Femur (tissue), 1 donor: ENCODE results near the gene BCOR.

Source experiments
- DNase-seq: peaks from one replicate; pipeline ENCODE4 v3.0.0-alpha.2; 2017

BCOR gene

DNA sequence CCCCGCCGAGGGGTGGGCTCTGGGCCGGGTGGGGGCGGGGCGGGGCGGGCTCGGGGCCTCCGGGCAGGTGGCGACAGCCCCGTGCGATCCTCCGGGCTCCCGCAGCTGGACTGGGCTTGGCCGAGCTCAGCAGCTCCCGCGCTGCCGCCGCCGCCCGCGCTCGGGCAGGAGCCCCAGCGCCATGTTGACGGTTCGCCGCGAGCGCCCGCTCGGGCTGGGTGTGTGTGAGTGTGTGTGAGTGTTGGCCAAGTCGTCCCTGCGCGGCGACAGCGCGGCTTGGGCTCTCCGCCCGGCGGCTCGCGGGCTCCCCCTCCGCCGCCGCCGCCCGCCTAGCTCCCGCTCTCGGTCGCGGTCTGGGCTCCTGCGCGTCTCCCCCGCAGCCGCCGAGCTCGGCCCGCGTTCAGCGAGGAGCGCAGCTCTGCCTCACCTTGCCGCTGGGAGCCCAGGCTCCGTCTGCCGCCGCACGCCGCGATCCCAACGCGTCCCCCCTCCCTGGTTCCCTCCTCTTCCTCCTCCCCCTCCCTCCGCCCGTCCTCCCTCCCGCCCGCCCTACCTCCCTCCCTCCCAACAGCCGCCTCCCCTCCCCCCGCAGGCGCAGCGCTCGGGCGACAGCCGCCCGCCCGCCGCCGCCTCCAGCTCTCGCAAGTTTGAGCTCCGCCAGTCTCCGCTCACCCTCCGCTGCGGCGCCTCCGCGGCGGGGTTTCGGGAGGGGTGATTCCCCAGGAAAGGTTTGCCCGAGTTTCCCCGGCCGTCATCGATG, at the start of gene BCOR:
BCOR (minus strand) TSS at position 455 of the 760 bp plus-strand sequence. CDS start 20,029 bp downstream, outside the sequence.
- DNase-seq = peak; percentile 82

DNA sequence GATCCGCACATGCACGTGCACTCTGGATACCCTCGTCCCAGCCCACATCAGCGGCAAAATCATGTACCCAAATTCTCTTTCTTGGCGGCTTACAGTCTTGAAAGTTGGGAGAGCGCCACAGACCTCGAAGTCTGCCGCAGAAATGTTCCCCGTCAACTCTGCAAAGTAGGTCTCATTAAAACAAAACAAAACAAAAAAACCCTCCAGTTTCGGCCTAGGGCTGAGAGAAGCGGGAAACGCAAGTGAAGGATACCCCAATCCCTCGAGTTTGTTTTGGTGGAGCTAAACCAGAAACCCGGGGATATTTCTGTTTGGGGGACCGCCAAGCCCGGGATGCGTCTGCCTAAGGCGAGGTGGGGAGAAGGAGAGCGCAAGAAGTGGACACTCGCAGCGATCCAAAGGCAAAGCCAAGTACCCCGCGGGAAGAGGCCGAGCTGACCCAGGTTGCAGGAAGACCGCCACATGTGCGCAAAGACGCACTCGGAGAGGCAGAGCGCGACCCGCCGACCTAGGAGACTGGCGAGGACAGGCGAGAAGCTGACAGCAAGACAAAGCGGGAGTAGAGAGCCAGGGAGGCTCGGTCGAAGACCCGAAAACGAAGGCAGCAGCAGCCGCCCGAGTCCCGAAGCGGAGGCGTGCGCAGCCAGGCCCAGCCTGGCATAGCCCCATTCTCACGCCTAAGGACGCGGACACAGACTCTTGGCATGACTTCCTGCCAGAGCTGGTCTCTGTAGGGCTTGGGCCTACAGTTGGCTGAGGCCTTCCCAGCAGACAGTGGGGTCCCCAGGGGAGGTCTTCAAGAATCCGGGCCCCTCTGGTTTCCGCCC, 49.6 kb upstream of the BCOR start:
- DNase-seq = no peak

DNA sequence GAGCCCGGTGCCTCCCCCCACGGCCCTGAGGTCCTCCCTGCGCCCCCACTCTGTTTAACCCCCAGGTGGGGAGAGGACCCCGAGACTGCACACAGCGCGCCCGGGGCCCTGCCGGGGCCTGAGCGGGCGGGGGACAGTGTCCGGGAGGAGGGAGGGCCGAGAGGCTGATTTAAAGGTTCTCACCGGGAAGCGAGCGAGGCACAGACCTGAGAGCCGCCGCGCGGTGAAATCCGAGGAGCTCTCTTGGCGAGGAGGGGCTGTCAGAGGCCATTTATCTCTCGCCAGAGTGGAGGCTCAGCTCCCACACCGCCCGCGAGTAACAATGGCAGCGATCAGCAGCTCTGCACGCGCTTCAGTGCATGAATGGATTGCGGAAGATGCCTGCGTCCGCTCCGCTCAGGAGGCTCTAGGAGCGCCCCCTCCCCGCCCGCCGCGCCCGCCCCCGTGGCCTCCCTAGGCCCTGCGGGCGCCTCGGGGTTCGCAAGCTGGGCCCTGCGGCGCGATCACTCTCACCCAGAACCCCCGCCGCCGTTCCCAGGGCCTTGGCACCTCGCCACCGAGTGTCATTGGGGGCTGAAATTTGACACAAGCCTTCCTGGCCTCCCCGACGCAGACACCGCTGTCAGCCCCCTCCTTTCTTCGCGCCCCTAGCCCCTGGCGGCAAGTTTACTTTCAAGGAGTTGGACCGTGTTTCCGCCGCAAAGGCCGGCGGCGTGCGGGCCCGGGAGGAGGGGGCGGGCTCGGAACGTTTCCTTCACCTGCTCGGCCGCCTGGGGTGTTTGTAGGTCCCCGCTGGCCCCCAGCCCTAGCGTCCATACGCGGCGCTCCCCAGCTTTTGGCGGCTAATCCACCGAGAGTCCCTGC, 48.7 kb upstream of the BCOR start:
- peak; percentile 64 for DNase-seq

DNA sequence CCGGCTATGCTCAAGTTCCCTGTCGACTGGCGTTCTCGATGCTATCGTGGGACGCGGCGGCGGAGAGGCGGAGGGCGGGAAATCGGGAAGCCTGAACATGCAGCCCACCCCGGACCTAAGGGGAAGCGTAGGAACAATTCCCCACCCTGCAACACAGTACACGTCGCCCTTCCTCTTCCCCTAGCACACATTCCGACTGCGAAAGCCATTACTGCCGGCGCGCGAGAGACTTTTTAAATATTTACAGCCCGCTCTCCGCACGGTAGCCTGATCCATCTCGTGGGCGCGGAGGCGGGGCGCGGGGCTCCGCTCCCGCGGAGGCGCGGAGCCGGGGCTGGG, 48.1 kb upstream of the BCOR start:
- DNase-seq = no peak

DNA sequence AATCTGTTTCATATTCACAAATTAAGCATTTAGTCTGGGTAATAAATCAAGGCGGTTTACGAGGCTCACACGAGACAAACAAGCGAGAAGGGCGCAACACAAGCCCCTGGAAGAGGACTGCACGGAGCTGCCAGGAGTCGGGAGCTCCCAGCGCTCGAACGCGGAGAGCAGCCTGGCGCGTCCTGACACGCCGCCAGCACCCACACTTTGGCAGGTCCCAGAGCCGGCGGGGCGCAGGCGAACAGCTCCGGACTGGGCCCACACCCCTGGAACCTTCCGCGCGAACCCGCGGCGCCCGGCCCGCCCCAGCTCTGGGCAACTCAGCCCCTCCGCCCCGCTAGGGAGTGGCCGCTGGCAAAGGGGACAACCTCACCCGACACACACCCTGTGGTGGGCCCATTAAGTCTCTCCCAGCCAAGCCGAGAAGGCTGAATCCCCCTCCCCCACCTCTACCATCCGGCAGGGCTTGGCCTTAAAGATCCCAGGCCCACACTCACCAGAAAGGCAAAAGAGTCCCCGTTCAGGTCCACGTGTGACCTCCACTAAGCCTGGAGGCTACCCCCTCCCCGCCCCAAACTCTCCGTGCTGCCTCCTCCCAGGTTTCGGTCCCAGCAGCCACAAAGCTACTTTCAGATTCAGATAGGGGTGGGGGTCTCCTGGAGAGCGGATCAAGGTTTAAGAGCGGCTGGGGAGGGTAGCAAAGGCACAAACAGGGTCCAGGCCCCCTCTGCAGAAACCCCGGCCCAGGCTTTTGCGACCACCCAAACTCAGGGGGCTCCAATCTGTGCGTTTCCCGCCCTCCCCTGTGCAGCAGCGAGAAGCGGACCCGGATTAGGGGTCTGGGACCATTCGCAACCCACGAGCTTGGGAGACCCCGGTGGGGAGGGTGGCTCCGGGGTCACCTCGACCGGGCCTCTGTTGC, 47.5 kb upstream of the BCOR start:
- DNase-seq = no peak

DNA sequence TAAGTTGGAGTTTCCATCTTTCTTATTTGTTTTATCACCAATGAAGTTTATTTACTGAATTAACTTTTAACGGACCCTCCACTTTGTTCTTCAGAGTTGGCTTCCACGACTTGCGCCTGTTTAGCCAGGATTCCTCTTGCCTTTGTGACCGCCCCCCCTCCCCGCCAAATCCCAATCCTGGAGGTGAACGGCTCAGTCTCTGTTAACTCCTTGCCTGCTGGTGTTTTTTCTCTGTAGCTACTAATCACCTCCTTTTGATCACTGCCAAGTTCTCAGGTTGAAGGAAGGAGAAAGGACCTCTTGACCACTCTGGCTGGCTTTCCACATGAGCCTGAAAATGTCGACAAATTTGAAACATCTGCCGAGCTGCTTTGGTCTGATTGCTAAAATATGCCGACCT, 46.8 kb upstream of the BCOR start:
- no peak for DNase-seq

DNA sequence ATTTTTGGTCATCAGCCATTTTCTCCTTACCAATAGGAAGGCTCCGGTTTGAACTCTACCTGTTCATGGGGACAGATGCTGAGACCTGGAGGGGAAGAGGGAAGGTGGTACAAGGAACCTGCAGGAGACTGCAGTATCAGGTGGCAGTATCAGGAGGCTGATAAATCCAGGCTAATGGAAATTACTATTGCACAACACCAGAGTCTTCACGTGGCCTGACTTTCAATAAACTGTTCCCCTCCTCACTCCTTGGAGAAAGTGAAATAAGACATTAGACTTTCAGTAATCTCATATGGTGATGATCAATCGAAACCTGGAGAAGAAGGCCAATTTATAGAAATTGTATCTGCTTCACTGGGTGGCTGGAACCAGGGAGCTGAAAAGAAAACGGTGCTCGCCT, 46.2 kb upstream of the BCOR start:
- DNase-seq = no peak

DNA sequence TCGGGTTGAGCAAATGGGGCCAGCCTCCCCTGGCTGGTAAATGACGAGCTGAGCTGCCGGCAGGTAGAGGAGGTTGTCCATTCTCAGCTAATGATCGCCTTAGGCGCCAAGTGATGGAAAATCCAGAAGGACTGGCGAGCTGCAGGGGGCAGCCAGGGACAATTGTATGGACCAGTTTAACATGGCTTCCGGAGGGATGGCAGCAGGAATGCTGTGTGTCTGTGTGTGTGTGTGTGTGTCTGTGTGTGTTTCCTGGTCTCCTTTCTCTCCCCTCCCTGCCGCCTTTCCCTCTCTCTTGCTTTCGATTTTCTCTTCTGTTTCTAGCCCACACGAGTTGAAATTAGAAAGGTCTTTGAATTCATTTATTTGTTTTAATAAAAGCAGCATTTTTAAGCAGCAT, 45.2 kb upstream of the BCOR start:
- no peak for DNase-seq

DNA sequence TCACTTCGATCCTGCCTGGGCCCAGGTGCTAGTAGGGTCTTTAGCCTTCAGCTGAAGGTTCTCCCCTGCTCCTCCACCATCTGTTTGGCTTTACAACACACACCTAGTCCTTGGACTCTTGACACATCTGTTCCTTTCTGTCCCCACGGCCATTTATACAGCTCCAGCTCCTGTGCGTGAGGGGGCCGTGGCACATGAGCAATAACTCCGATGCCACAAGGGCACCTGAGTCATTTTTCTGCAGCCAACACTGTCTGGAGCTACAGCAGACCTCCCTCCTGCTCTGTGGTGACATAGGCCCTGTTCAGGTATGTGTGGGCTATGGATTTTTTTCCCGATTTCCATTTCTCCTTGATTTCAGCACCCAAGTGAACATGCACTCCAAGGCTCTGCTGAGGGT, 44.7 kb upstream of the BCOR start:
- no peak for DNase-seq

DNA sequence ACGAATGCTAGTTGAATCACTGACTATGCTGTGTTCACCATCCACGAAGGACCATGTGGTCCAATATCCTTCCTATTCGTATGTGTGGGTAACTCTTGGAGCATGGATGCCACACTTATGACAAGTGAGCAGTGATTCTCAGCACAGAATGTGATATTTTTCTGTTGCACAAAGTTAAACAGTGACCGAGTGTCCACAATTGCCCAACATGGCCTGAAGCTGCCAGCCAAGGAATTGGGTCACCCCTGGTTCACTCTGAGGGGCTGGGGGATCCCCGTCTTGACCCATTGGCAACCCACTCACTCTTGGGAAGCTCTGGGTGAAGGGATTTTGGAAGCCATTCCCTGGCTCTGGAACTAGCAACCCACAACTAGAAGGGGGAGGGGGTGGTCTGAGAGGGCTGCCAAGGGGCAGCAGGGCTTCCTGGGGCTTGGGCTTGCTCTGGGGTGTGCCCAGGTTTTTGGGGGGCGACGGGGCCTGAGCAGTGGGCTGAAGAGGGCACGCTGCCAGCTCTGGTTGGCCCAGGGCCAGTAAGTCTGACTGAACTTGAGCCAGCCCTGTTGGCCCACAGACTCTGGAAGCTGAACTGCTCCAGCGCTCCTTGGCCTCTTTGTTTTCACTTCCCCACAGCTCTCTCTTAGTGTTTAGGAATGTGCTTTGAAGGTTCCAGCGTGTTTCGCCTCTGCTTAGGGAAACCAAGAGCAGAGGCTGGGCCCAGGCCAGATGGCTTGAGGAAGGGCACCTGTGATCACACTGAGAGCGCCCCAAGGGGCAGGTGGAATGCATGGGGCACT, 43.1 kb upstream of the BCOR start:
- peak; percentile 54 for DNase-seq

DNA sequence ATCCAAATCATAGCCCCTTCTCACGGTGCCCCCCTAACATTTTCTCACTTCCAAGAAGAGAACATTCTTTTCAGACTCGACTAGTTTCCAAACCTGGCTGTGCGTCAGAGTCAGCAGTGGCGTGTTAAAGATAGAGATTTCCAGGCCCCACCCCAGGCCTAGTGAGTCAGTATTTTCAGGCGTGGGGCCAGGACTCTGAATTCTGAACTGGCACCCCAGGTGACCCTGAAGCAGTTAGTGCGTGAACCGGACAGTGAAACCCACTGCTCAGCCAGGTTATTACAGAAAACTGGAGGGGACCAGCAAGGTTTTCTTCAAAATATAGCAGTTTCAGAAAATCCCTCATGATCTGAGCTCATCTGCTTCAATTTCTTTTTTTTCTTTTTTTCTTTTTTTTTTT, 35.0 kb upstream of the BCOR start:
- no peak for DNase-seq

DNA sequence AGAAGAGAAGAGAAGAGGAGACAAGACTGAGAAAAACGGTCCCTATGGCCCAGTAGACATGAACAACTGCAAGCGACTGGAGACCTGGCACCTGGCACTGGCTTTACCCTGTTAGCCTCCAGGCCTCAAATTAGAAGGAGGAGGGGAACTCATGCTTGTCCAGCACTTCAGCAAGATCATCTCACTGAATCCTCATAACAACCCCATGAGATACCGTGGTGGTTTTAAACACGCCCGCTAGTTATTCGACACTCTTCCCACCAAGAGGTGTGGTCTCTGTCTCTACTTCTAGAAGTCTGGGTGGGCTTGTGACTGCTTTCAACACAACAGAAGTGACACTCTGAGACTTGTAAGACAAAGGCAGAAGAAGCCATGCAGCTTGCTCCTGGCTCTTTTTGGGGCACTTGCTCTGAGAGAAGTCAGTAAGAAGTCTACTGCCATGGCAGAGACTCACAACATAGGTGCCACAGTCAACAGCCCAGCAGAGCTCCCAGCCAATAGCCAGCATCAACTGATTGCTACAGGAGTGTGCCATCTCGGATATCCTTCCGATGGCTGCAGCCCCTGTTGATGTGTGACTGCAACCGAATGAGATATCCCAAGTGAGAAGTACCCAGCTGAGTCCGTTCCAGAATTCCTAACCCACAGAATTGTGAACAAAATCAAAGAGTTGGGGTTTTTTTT, 34.0 kb upstream of the BCOR start:
- DNase-seq = no peak

DNA sequence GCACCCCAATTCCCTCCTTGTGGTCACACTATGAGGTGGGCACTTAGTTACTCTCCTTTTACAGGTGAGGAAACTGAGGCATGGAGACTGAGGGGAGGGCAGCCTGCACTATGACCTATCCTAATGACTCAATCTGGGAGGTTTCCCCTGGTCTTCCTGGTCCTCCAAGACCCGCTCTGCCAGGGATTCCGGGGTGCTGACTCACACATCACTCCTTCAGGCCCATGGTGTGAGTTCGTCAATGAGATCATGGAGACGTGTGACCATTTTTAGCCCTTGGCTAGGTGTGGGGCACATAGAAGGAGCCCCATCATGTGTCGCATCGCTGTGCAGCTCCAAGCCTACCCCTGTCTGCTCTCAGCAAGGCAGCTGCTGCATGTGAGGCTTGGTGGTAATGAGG, 32.4 kb upstream of the BCOR start:
- no peak for DNase-seq

DNA sequence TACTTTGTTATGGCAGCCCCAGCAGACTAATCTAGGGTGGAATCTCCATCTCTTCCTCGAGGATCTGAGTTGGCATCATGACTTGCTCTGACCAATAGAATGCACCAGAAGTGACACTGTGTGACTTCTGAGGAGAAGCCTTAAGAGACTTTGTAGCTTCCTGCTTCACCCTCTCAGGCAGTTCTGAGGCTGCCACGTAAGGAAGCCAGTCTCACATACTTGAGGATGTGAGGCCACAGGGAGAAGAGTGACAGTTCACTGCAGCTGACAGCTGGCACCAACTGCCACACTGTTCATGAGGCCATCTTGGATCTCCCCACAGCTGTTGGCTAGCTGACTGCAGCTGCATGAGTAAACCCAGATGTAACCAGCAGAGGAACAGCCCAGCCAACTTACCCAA, 29.3 kb upstream of the BCOR start:
- DNase-seq = peak; percentile 62

DNA sequence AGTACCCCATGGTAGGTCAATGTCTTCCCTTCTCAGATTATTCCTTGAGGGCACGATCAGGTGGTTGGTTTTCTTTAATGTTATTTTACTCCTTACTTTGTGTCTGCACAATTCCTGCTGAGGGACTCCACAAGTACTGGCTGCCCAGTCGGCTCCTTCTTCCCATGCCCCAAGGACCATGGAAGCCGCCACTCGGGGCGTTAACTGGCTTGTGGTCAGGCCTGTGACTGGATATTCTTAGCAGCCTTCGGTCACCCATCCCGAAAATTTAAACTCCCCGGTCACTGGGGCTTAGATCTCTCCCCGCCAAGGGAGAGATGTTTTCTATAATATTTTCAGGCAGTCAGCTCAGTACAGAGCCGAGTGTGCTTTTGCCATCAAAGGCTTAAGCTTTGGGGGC, 24.7 kb upstream of the BCOR start:
- no peak for DNase-seq

DNA sequence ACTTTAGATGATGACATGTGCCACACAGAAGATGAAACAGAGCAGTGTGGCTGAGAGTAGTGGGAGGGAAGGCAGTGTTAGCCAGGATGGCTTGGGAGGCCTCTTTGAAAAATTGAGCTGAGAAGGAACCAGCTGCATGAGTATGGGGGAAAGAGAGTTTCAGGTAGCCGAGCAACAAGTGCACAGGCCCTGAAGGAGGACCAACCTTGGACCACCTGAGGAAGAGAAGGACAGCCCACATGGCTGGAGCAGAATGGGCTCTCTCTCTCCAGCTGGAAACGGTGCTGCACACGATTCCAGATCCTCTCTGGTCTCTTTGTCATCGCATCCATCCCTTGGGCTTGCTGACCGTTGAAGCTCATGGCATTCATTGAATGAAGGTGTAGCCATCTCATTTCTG, 23.9 kb upstream of the BCOR start:
- DNase-seq = no peak

DNA sequence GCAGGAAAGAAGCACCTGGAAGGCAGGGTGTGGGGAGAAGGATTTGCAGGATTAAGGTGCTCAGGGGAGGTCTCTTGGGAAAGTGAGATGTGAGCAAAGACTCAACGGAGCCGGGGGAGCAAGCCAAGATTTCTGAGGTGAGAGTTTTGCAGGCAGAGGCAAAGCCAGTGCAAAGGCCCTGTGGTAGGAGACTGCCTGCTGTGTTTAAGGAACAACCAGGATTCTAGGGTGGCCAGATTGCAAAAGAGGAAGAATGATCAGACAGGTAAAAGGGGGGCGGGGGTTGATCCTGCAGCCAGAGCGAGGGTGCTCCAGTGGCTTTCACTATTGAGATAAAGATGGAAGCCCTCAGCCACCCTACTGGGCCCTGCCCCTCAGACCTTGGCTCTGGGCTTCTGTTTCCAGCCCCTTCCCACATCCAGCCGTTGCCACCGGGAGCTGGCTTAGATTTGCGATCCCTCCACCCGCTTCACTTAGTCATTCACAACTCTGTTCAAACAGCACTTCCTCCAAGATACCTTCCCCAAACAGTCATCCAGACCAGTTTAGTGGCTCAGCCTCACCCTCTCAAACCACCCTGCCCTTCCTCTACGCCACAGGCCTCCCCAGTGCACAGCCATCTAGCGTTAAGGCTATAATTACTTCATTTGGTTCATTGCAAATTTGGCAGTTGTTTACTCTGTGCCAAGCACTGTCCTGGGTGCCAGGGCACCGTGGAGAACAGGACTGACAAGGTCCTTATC, 23.3 kb upstream of the BCOR start:
- no peak for DNase-seq

DNA sequence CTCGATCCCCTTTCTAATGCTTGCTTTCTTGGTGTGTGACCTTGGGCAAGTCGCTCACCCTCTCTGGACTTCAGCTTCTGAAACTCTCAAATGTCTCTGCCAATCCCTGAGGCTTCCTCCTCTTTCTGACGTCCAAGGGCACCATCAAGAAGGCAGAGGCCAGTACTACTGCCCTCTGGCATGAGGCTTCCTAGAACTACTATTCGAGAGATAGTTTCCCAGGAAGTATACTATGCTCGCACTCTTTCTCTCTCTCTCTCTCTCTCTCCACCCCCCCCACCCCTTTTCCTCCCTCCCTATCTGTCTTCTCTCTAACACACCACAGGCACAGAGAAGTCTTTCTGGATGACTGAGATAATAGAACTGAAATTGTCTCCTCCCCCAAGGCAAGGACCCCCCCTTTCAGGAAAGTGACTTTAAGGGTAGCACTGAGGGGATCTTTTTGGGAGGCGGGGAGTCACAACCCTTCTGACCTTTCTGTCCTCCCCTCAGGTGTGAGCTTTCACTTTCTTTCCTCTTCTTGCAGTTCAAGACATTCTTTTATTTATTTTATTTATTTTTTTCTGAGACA, 20.0 kb upstream of the BCOR start:
- no peak for DNase-seq

DNA sequence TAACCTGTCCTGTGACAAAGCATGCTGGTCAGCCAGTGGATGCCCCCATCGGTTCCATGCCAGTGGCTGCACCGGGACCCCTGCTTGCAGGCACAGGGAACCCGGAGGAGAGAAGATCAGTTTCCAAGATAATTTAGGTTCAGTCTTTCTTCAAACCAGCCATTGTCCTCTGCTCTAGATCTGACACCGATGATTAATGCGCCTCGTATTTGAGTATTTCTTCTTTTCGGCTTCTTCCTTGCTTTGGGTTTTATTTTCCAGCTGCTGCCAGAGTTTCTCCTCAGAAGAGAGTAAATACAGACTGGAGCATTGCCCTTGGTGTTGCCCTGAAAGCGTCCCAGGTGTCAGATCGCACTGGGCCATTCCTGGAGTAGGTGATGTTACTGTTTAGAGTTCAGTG, 19.2 kb upstream of the BCOR start:
- DNase-seq = no peak

DNA sequence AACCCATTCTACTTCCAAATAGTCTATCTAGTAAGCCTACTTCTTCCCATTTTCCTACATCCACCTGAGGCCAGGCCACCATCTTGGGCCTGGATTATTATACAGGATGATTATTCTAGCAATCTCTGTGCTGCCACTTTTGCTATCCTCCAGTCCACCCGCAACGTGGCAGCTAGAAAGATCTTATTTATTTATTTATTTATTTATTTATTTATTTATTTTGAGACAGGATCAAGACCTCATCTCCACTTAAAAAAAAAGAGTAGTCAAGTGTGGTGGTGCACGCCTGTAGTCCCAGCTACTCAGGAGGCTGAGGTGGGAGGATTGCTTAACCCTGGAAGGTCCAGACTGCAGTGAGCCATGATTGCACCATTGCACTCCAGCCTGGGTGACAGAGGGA, 15.2 kb upstream of the BCOR start:
- DNase-seq = no peak
